ENCODE measurements around the gene ADARB2.

DNA sequence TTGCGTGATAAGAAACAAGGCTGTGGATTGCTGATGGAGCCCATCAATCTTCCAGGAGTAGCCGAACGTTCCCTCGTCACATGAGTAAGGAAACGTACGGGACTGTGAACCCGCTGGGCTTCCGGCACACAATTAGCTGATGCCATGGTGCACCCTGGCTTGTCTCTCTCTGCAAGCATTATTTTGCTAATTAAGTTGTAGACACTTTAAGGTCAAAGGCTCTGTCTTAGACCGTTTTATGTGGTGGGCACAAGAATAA lies 50.9 kb downstream of the ADARB2 start:
- TF ChIP-seq POLR2AphosphoS5 (IDR thresholded peaks at IDR 0.05) = no peak
- TF ChIP-seq, protein P1, sequence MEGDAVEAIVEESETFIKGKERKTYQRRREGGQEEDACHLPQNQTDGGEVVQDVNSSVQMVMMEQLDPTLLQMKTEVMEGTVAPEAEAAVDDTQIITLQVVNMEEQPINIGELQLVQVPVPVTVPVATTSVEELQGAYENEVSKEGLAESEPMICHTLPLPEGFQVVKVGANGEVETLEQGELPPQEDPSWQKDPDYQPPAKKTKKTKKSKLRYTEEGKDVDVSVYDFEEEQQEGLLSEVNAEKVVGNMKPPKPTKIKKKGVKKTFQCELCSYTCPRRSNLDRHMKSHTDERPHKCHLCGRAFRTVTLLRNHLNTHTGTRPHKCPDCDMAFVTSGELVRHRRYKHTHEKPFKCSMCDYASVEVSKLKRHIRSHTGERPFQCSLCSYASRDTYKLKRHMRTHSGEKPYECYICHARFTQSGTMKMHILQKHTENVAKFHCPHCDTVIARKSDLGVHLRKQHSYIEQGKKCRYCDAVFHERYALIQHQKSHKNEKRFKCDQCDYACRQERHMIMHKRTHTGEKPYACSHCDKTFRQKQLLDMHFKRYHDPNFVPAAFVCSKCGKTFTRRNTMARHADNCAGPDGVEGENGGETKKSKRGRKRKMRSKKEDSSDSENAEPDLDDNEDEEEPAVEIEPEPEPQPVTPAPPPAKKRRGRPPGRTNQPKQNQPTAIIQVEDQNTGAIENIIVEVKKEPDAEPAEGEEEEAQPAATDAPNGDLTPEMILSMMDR (IDR thresholded peaks at IDR 0.05) = no peak
